Neural cell (in vitro differentiated cells): Measurements from ENCODE around the gene ADAM30. TPM values are rescaled to one million over a fixed set of nuclear protein-coding genes. Genes with fewer than 3 reads are reported as not detected.

Experiments
- H2AFZ ChIP-seq: fragments of 200-600, 300-800 bp; sonication (generic), shearing (Covaris generic); 2 replicates; pipeline ENCODE4 v1.6.0; 2014; ENCODE audit warnings: low read depth, mild to moderate bottlenecking, antibody characterized with exemption, low read length, moderate library complexity
- H3F3A ChIP-seq: fragments of 200-600 bp; shearing (Covaris generic); 2 replicates; pipeline ENCODE4 v1.6.1; 2016; ENCODE audit warnings: mild to moderate bottlenecking, moderate library complexity, mixed read lengths, antibody characterized with exemption, low read length; ENCODE audit not compliant: insufficient read depth, poor library complexity, severe bottlenecking
- H3K27ac ChIP-seq: fragments of 200-600, 300-800 bp; sonication (generic), shearing (Covaris generic); 2 replicates; pipeline ENCODE4 v1.5.1; 2014; ENCODE audit warnings: mild to moderate bottlenecking, low read length, moderate library complexity
- H3K27me3 ChIP-seq: fragments of 300-800, 200-600 bp; sonication (generic), shearing (Covaris generic); 2 replicates; pipeline ENCODE4 v1.6.0; 2014; ENCODE audit warnings: mild to moderate bottlenecking, low read depth, low read length, moderate library complexity; ENCODE audit not compliant: insufficient read depth
- H3K36me3 ChIP-seq: fragments of 300-800, 200-600 bp; sonication (generic), shearing (Covaris generic); 2 replicates; pipeline ENCODE4 v1.5.1; 2014; ENCODE audit warnings: mild to moderate bottlenecking, antibody characterized with exemption, low read length, moderate library complexity; ENCODE audit not compliant: insufficient read depth
- H3K4me2 ChIP-seq: fragments of 300-800, 200-600 bp; sonication (generic), shearing (Covaris generic); 2 replicates; pipeline ENCODE4 v1.6.0; 2014; ENCODE audit warnings: mild to moderate bottlenecking, low read length
- H3K4me3 ChIP-seq: fragments of 300-800, 200-600 bp; sonication (generic), shearing (Covaris generic); 2 replicates; pipeline ENCODE4 v1.5.1; 2014; ENCODE audit warnings: mild to moderate bottlenecking, low read length, moderate library complexity
- H3K79me2 ChIP-seq: fragments of 200-600 bp; shearing (Covaris generic); replicated peaks from 2 replicates; pipeline ENCODE4 v1.6.0; 2014; ENCODE audit warnings: mild to moderate bottlenecking, low read length, moderate library complexity; ENCODE audit not compliant: insufficient read depth
- H3K9ac ChIP-seq: fragments of 300-800, 200-600 bp; sonication (generic), shearing (Covaris generic); 2 replicates; pipeline ENCODE4 v1.6.1; 2016; ENCODE audit warnings: mild to moderate bottlenecking, low read length, mixed read lengths
- H3K9me2 ChIP-seq: fragments of 200-600 bp; shearing (Covaris generic); 2 replicates; pipeline ENCODE4 v1.6.1; 2016; ENCODE audit warnings: mild to moderate bottlenecking, low read length, mixed read lengths; ENCODE audit not compliant: insufficient read depth
- H3K9me3 ChIP-seq: fragments of 200-600, 300-800 bp; sonication (generic), shearing (Covaris generic); 2 replicates; pipeline ENCODE4 v1.6.1; 2016; ENCODE audit warnings: mild to moderate bottlenecking, mixed run types, low read length, moderate library complexity, mixed read lengths
- H4K20me1 ChIP-seq: fragments of 200-600 bp; shearing (Covaris generic); 2 replicates; pipeline ENCODE4 v1.6.1; 2016; ENCODE audit warnings: mild to moderate bottlenecking, mixed run types; ENCODE audit not compliant: insufficient read depth
- EP300 ChIP-seq: fragments of 450-650 bp; conservative IDR thresholded peaks from 2 replicates; pipeline ENCODE4 v1.6.1; 2014; ENCODE audit warnings: antibody characterized with exemption, mild to moderate bottlenecking, moderate library complexity; ENCODE audit not compliant: poor library complexity, severe bottlenecking
- EZH2 ChIP-seq: fragments of 200-600, 300-800 bp; shearing (Covaris generic), sonication (generic); IDR thresholded peaks from 2 replicates; pipeline ENCODE4 v1.6.1; 2014; ENCODE audit warnings: antibody characterized with exemption, low read length, borderline replicate concordance, mild to moderate bottlenecking; ENCODE audit not compliant: insufficient read depth, poor library complexity, severe bottlenecking
- MXI1 ChIP-seq: fragments of 450-650 bp; conservative IDR thresholded peaks from 2 replicates; pipeline ENCODE4 v1.6.1; 2014; ENCODE audit warnings: antibody characterized with exemption, mild to moderate bottlenecking; ENCODE audit not compliant: poor library complexity, severe bottlenecking
- POLR2AphosphoS5 ChIP-seq: IDR thresholded peaks from 2 replicates; pipeline ENCODE4 v1.6.1; 2012
- RAD21 ChIP-seq: fragments of 450-650 bp; conservative IDR thresholded peaks from 2 replicates; pipeline ENCODE4 v1.6.1; 2014; ENCODE audit warnings: antibody characterized with exemption, mild to moderate bottlenecking, moderate library complexity
- SMC3 ChIP-seq: fragments of 450-650 bp; conservative IDR thresholded peaks from 2 replicates; pipeline ENCODE4 v1.6.1; 2014; ENCODE audit warnings: antibody characterized with exemption, mild to moderate bottlenecking, moderate library complexity; ENCODE audit not compliant: poor library complexity
- TAF1 ChIP-seq: IDR thresholded peaks from 2 replicates; pipeline ENCODE4 v1.6.1; 2012; ENCODE audit warnings: low read depth
- polyA plus RNA-seq: library from polyadenylated mRNA; depleted of rRNA; stranded (reverse); fragments of >200 nt; gene quantifications from 2 replicates; pipeline ENCODE4 v1.2.3, GENCODE V29; 2014
- TF ChIP-seq, protein P1 (sequence below): fragments of 450-650 bp; IDR thresholded peaks from 2 replicates; pipeline ENCODE4 v1.5.1; 2014; ENCODE audit warnings: antibody characterized with exemption, mild to moderate bottlenecking, moderate library complexity; ENCODE audit not compliant: poor library complexity, severe bottlenecking
- TF ChIP-seq, protein P2 (sequence below): IDR thresholded peaks from 2 replicates; pipeline ENCODE4 v1.6.1; 2012; ENCODE audit warnings: borderline replicate concordance

The ADAM30 gene
- polyA plus RNA-seq, 1 donor from 2014 or later: not detected

DNA sequence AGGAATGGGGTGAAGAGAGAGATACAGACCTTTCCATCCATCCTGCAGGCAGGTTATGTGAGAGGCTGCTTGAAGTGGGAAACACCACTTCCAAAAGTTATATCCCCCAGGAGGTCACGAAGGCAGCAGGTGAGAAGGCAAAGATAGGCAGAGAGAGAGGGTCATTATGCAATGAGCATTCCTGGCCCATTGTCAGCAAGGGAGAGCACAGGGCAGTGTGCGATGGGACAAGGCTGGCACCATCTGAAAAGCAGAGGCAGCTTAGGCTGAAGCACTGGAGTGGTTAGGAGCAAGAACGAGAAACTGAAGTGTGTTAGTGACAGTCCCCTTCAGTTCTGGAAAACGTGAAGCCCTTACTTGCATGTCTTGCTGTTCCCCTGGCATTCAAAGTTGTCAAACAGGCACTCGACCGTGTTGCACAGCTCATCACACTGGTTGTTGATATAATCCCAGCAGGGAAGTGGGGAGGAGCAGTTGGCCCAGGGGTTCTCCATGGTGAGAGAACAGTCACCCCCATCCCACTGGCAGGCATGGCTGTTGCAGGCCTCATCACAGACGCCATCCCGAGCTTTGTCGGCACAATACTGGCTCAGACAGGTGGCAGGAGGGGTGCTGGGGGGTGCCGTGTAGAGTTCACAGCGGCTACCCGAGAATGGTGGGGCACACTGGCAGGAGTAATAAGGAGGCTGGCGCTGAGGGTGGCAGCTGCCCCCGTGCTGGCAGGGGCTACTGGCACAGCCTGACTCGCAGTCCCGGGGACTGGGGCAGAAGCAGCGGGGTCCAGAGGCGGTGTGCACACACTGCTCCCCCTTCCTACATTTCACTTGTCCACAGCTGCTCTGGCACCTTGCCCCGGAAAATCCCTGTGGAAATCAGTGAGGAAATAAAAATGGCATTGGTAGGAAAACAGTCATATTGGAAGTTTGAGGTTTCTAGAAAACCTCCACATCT lies 28.9 kb upstream of the ADAM30 start:
- no peak overlapping the region for H3K4me2 ChIP-seq
- no peaks in the 10 kb centered on the region for H3F3A ChIP-seq
- no peaks in the 10 kb centered on the region for H3K36me3 ChIP-seq
- H3K9me2 ChIP-seq: no peaks in the 10 kb centered on the region
- no peaks in the 10 kb centered on the region for H4K20me1 ChIP-seq
- no peak overlapping the region for H3K27ac ChIP-seq
- no peaks in the 10 kb centered on the region for H3K79me2 ChIP-seq
- no peak overlapping the region for H2AFZ ChIP-seq
- H3K9ac ChIP-seq: no peak overlapping the region
- no peaks in the 10 kb centered on the region for H3K27me3 ChIP-seq
- H3K9me3 ChIP-seq: no peaks in the 10 kb centered on the region
- no peak for TF ChIP-seq EP300
- TF ChIP-seq, protein P1, sequence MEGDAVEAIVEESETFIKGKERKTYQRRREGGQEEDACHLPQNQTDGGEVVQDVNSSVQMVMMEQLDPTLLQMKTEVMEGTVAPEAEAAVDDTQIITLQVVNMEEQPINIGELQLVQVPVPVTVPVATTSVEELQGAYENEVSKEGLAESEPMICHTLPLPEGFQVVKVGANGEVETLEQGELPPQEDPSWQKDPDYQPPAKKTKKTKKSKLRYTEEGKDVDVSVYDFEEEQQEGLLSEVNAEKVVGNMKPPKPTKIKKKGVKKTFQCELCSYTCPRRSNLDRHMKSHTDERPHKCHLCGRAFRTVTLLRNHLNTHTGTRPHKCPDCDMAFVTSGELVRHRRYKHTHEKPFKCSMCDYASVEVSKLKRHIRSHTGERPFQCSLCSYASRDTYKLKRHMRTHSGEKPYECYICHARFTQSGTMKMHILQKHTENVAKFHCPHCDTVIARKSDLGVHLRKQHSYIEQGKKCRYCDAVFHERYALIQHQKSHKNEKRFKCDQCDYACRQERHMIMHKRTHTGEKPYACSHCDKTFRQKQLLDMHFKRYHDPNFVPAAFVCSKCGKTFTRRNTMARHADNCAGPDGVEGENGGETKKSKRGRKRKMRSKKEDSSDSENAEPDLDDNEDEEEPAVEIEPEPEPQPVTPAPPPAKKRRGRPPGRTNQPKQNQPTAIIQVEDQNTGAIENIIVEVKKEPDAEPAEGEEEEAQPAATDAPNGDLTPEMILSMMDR: no peak
- TF ChIP-seq EZH2: no peak
- no peak for TF ChIP-seq RAD21
- no peak for TF ChIP-seq POLR2AphosphoS5
- TF ChIP-seq MXI1: no peak
- TF ChIP-seq, protein P2, sequence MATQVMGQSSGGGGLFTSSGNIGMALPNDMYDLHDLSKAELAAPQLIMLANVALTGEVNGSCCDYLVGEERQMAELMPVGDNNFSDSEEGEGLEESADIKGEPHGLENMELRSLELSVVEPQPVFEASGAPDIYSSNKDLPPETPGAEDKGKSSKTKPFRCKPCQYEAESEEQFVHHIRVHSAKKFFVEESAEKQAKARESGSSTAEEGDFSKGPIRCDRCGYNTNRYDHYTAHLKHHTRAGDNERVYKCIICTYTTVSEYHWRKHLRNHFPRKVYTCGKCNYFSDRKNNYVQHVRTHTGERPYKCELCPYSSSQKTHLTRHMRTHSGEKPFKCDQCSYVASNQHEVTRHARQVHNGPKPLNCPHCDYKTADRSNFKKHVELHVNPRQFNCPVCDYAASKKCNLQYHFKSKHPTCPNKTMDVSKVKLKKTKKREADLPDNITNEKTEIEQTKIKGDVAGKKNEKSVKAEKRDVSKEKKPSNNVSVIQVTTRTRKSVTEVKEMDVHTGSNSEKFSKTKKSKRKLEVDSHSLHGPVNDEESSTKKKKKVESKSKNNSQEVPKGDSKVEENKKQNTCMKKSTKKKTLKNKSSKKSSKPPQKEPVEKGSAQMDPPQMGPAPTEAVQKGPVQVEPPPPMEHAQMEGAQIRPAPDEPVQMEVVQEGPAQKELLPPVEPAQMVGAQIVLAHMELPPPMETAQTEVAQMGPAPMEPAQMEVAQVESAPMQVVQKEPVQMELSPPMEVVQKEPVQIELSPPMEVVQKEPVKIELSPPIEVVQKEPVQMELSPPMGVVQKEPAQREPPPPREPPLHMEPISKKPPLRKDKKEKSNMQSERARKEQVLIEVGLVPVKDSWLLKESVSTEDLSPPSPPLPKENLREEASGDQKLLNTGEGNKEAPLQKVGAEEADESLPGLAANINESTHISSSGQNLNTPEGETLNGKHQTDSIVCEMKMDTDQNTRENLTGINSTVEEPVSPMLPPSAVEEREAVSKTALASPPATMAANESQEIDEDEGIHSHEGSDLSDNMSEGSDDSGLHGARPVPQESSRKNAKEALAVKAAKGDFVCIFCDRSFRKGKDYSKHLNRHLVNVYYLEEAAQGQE: no peak
- no peak for TF ChIP-seq TAF1
- TF ChIP-seq SMC3: no peak
- H3K4me3 ChIP-seq: no peak overlapping the region

DNA sequence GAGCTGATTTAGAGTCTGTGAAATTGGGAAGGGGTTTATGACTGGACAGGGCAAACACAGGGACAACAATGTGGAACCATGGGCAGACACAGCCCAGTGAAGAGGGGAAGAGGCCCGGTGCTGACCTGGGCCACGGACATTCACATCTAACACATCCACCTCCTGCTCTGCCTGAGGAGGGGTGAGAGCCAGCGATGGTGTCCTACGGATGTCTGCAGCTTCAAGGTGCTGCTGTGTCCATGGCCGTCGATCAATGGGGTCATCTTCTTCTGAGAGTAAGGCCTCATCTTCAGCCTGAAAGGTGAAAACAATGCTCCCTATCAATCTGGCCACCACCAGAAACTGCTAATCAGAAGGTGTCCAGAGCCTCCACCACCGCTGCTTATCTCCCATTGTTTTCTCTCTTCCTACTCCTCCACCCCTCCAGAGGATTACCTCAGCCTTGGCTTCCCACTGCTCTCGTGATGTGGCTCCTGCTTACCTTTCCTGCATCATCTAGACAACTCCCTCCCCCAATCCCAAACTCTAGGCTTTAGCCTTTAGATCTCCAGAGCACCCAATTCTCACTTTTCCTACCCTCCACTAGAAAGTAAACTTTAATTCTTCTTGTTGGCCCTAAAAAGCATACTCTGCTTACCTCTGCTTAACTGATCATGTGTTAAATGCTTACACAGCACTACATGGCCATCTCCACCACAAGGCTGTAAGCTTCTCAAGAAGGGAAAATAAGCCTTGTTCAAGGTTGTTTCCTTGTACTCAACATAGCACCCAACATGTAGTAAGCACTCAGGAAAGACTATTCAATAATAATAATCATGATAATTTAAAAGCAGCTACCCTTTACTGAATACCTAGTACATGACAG lies 24.0 kb upstream of the ADAM30 start:
- Histone ChIP-seq H3F3A (no peaks in the 10 kb centered on the region), H2AFZ (no peak overlapping the region), H3K9ac (no peak overlapping the region), H3K4me2 (no peak overlapping the region), H3K9me2 (no peaks in the 10 kb centered on the region), H4K20me1 (no peaks in the 10 kb centered on the region), H3K79me2 (no peaks in the 10 kb centered on the region), H3K27me3 (no peaks in the 10 kb centered on the region), H3K9me3 (no peaks in the 10 kb centered on the region), H3K4me3 (no peak overlapping the region), H3K36me3 (no peaks in the 10 kb centered on the region), H3K27ac (no peak overlapping the region)
- TF ChIP-seq EZH2: no peak
- no peak for TF ChIP-seq MXI1
- no peak for TF ChIP-seq POLR2AphosphoS5
- TF ChIP-seq, protein P1: no peak
- no peak for TF ChIP-seq EP300
- TF ChIP-seq SMC3: no peak
- no peak for TF ChIP-seq TAF1
- TF ChIP-seq, protein P2: no peak
- TF ChIP-seq RAD21: no peak
